Liver (tissue), 3 donors: ENCODE data around the gene SLIT3.

Experiments used
- EGR1 ChIP-seq, 2 donors: IDR thresholded peaks; 2 replicates each; pipeline ENCODE4 v1.6.1; 2016 to 2018; ENCODE audit warnings: antibody characterized with exemption in 2 of 2, low read depth in 2 of 2
- GABPA ChIP-seq, 2 donors: IDR thresholded peaks in 1 of 2; conservative IDR thresholded peaks in 1 of 2; 2 replicates each; pipeline ENCODE4 v1.6.1; 2016; ENCODE audit warnings: antibody characterized with exemption in 2 of 2, mild to moderate bottlenecking in 1 of 2, moderate library complexity in 1 of 2
- RAD21 ChIP-seq, 2 donors: IDR thresholded peaks; 2 replicates each; pipeline ENCODE4 v1.6.1; 2016; ENCODE audit warnings: antibody characterized with exemption in 2 of 2, mild to moderate bottlenecking in 2 of 2
- RXRA ChIP-seq, 2 donors: IDR thresholded peaks; 2 replicates each; pipeline ENCODE4 v1.6.1; 2017 to 2018; ENCODE audit warnings: antibody characterized with exemption in 2 of 2, mild to moderate bottlenecking in 1 of 2
- TAF1 ChIP-seq: conservative IDR thresholded peaks from 2 replicates; pipeline ENCODE4 v1.6.1; 2016; ENCODE audit warnings: antibody characterized with exemption, mild to moderate bottlenecking
- TF ChIP-seq, protein P1 (sequence below): fragments of 150-350 bp; IDR thresholded peaks from 2 replicates; pipeline ENCODE4 v1.5.1; 2017; ENCODE audit warnings: improper control_type of control experiment, low read depth, low read length; ENCODE audit not compliant: missing input control
- TF ChIP-seq, protein P2 (sequence below): IDR thresholded peaks from 2 replicates; pipeline ENCODE4 v1.6.1; 2016; ENCODE audit warnings: antibody characterized with exemption, mild to moderate bottlenecking
- TF ChIP-seq, protein P3 (sequence below): IDR thresholded peaks from 2 replicates; pipeline ENCODE4 v1.6.1; 2016; ENCODE audit warnings: antibody characterized with exemption
- donor health status: healthy.
- donor health status: healthy.

DNA sequence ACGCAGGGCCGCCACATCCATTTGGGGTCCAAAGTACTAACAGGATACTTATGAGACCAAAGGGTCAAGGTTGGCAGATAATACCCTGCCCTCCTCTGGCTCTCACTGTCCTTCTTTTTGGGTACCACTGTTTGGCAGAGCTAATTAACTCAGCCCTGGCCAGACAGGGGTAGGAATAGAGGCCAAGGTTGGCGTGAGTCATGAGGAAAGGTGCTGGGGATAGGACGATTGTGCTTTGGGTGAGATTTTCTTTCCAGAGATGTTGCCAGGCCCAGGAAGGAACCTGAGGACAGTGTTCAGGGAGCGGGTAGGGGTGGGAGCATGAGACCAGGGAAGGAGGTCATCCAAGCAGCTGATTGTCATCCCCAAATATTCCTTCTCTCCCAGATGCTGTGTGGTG lies 529.9 kb downstream of the SLIT3 start:
- TF ChIP-seq, protein P1, sequence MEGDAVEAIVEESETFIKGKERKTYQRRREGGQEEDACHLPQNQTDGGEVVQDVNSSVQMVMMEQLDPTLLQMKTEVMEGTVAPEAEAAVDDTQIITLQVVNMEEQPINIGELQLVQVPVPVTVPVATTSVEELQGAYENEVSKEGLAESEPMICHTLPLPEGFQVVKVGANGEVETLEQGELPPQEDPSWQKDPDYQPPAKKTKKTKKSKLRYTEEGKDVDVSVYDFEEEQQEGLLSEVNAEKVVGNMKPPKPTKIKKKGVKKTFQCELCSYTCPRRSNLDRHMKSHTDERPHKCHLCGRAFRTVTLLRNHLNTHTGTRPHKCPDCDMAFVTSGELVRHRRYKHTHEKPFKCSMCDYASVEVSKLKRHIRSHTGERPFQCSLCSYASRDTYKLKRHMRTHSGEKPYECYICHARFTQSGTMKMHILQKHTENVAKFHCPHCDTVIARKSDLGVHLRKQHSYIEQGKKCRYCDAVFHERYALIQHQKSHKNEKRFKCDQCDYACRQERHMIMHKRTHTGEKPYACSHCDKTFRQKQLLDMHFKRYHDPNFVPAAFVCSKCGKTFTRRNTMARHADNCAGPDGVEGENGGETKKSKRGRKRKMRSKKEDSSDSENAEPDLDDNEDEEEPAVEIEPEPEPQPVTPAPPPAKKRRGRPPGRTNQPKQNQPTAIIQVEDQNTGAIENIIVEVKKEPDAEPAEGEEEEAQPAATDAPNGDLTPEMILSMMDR = no peak
- TF ChIP-seq GABPA (IDR thresholded peaks at IDR 0.05 in 1 of 2, conservative IDR thresholded peaks at IDR 0.05 in 1 of 2) = no peak
- TF ChIP-seq TAF1 = no peak
- no peak for TF ChIP-seq EGR1 (IDR thresholded peaks at IDR 0.05; ENCODE audit: low read depth in 2 of 2)
- TF ChIP-seq, protein P2, sequence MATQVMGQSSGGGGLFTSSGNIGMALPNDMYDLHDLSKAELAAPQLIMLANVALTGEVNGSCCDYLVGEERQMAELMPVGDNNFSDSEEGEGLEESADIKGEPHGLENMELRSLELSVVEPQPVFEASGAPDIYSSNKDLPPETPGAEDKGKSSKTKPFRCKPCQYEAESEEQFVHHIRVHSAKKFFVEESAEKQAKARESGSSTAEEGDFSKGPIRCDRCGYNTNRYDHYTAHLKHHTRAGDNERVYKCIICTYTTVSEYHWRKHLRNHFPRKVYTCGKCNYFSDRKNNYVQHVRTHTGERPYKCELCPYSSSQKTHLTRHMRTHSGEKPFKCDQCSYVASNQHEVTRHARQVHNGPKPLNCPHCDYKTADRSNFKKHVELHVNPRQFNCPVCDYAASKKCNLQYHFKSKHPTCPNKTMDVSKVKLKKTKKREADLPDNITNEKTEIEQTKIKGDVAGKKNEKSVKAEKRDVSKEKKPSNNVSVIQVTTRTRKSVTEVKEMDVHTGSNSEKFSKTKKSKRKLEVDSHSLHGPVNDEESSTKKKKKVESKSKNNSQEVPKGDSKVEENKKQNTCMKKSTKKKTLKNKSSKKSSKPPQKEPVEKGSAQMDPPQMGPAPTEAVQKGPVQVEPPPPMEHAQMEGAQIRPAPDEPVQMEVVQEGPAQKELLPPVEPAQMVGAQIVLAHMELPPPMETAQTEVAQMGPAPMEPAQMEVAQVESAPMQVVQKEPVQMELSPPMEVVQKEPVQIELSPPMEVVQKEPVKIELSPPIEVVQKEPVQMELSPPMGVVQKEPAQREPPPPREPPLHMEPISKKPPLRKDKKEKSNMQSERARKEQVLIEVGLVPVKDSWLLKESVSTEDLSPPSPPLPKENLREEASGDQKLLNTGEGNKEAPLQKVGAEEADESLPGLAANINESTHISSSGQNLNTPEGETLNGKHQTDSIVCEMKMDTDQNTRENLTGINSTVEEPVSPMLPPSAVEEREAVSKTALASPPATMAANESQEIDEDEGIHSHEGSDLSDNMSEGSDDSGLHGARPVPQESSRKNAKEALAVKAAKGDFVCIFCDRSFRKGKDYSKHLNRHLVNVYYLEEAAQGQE = no peak
- TF ChIP-seq, protein P3, sequence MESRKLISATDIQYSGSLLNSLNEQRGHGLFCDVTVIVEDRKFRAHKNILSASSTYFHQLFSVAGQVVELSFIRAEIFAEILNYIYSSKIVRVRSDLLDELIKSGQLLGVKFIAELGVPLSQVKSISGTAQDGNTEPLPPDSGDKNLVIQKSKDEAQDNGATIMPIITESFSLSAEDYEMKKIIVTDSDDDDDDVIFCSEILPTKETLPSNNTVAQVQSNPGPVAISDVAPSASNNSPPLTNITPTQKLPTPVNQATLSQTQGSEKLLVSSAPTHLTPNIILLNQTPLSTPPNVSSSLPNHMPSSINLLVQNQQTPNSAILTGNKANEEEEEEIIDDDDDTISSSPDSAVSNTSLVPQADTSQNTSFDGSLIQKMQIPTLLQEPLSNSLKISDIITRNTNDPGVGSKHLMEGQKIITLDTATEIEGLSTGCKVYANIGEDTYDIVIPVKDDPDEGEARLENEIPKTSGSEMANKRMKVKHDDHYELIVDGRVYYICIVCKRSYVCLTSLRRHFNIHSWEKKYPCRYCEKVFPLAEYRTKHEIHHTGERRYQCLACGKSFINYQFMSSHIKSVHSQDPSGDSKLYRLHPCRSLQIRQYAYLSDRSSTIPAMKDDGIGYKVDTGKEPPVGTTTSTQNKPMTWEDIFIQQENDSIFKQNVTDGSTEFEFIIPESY = no peak
- TF ChIP-seq RAD21 (IDR thresholded peaks at IDR 0.05) = no peak
- TF ChIP-seq RXRA (IDR thresholded peaks at IDR 0.05) = no peak
